Right atrium auricular region (tissue), 2 donors: ENCODE measurements around the gene TINAG. TPM values are rescaled to one million over a fixed set of nuclear protein-coding genes. Genes with fewer than 3 reads are reported as not detected.

Experiments
- DNase-seq: peaks from one replicate; pipeline ENCODE4 v3.0.0-alpha.2; 2019; ENCODE audit warnings: low spot score
- H3K27ac ChIP-seq, 2 donors: fragments of 200-600 bp; sonication (generic); 1 replicate in 1 of 2; 2 replicates in 1 of 2; pipeline ENCODE4 v1.5.1; 2016 to 2019
- H3K27me3 ChIP-seq, 2 donors: fragments of 200-600 bp; sonication (generic); one replicate each; pipeline versions ENCODE4 v1.5.1 to v1.6.0; 2017 to 2019
- H3K36me3 ChIP-seq: fragments of 200-600 bp; sonication (generic); one replicate; pipeline ENCODE4 v1.5.1; 2016
- H3K4me1 ChIP-seq, 2 donors: fragments of 200-600 bp; sonication (generic); one replicate each; pipeline versions ENCODE4 v1.5.1 to v1.6.0; 2017 to 2019
- H3K4me3 ChIP-seq, 2 donors: fragments of 200-600 bp; sonication (generic); 1 replicate in 1 of 2; 2 replicates in 1 of 2; pipeline ENCODE4 v1.5.1; 2017 to 2019; ENCODE audit warnings: mild to moderate bottlenecking in 1 of 2, moderate library complexity in 1 of 2
- H3K9me3 ChIP-seq, 2 donors: fragments of 200-600 bp; sonication (generic); one replicate each; pipeline ENCODE4 v1.5.1; 2019
- total RNA-seq, 2 donors: library from RNA; depleted of rRNA; stranded (reverse); fragments of >200 nt; gene quantifications; one replicate each; pipeline ENCODE4 v1.1.0, GENCODE V29; 2016
- TF ChIP-seq, protein P1 (sequence below), 2 donors: fragments of 200-600 bp; sonication (generic); IDR thresholded peaks; one replicate each; pipeline ENCODE4 v1.5.1; 2019; ENCODE audit warnings: antibody characterized with exemption in 2 of 2

Gene TINAG
- total RNA-seq, 2 donors from 2014 or later = 0.51 TPM; not detected in 1

DNA sequence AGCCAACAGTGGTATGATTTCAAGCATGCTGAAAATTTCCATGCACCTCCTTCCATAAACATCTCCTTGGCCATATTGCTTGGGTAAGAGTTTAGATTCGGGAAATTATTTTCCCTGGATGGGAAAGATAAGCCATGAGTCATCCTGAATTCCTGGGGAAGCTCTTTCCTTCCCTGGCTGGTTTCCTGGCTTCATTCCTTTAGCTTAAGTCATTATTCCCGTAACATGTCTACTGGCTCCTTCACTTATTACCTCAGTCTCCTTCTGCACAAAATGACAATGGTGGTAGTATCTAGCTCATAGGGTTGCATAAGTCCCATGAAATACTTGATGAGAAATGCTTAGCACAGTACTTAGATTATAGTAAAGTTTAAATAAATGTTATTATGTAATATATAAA, 27.6 kb downstream of the TINAG start:
- DNase-seq = no peak
- TF ChIP-seq, protein P1, sequence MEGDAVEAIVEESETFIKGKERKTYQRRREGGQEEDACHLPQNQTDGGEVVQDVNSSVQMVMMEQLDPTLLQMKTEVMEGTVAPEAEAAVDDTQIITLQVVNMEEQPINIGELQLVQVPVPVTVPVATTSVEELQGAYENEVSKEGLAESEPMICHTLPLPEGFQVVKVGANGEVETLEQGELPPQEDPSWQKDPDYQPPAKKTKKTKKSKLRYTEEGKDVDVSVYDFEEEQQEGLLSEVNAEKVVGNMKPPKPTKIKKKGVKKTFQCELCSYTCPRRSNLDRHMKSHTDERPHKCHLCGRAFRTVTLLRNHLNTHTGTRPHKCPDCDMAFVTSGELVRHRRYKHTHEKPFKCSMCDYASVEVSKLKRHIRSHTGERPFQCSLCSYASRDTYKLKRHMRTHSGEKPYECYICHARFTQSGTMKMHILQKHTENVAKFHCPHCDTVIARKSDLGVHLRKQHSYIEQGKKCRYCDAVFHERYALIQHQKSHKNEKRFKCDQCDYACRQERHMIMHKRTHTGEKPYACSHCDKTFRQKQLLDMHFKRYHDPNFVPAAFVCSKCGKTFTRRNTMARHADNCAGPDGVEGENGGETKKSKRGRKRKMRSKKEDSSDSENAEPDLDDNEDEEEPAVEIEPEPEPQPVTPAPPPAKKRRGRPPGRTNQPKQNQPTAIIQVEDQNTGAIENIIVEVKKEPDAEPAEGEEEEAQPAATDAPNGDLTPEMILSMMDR (IDR thresholded peaks at IDR 0.05) = no peak
- Histone ChIP-seq H3K4me3 (no peak overlapping the region), H3K4me1 (no peaks in the 10 kb centered on the region), H3K9me3 (peaks cover 0 to 8% of the 10 kb centered on the region in 2 donors), H3K36me3 (no peaks in the 10 kb centered on the region), H3K27ac (no peak overlapping the region), H3K27me3 (no peaks in the 10 kb centered on the region)

DNA sequence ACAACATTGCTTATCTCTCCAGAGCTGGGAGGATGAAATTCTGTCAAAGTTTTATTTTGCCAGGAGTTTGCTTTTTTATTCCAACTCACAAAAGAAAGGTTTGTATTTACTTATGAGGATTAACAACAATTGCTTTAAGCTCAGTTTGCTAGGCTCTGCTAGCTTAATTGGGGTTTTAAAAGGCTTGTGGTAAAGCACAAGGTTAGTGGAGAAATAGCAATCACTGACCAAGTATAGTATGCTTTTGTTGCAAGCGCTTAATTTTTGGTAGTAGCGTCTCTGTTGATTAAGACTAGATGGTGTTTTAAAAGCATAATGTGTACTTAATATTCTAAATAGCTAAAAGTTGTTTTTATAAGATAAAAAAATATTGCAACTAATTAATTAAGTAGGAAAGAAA, 45.7 kb downstream of the TINAG start:
- Histone ChIP-seq H3K9me3 (no peaks in the 10 kb centered on the region), H3K4me3 (no peak overlapping the region), H3K27me3 (no peaks in the 10 kb centered on the region), H3K27ac (no peak overlapping the region), H3K36me3 (no peaks in the 10 kb centered on the region), H3K4me1 (no peaks in the 10 kb centered on the region)
- TF ChIP-seq, protein P1 (IDR thresholded peaks at IDR 0.05) = no peak
- no peak for DNase-seq

DNA sequence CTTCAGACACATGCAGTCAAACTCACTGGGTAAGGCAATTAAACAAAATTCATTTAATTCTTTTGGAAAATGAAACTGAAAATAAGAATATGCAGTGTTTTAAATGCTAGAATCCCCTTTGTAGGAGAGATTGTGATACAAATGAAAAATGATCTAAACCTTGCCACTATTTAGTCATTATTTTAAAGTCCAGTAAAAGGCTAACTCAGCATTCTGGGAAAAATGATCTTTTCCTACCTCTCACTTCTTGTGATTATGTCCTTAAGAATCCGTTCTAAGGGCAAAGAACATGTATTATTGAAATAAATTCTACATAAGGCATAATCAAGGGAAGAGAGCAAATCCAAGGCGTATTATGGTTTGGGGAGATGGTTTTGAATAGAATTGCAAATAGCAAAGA, 46.4 kb downstream of the TINAG start:
- H3K9me3 ChIP-seq = no peaks in the 10 kb centered on the region
- TF ChIP-seq, protein P1 (IDR thresholded peaks at IDR 0.05) = no peak
- no peak for DNase-seq
- no peaks in the 10 kb centered on the region for H3K36me3 ChIP-seq
- H3K4me1 ChIP-seq = no peaks in the 10 kb centered on the region
- H3K4me3 ChIP-seq = no peak overlapping the region
- H3K27me3 ChIP-seq = no peaks in the 10 kb centered on the region
- H3K27ac ChIP-seq = no peak overlapping the region

DNA sequence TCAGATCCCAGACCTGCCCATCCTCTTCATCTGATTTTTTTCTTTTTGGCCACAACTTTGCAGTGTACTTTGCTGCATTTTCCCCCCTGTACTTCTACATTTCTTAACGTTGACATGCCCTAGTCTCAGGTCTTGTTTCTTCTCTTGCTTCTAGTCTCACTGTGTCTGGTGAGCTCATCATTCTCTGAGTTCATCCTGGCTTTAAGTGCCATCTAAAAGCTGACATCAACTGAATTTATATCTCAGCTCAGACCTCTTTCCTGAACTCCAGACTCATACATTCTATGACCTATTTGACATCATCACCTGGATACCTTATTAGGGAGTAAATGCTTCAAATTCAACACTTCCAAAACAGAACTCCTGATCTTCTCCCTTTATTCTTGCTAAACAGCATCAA, 48.9 kb downstream of the TINAG start:
- H3K9me3 ChIP-seq = no peaks in the 10 kb centered on the region
- no peak for DNase-seq
- H3K4me3 ChIP-seq = no peak overlapping the region
- H3K27me3 ChIP-seq = no peaks in the 10 kb centered on the region
- H3K4me1 ChIP-seq = no peaks in the 10 kb centered on the region
- no peaks in the 10 kb centered on the region for H3K36me3 ChIP-seq
- H3K27ac ChIP-seq = no peak overlapping the region
- TF ChIP-seq, protein P1 (IDR thresholded peaks at IDR 0.05) = no peak

DNA sequence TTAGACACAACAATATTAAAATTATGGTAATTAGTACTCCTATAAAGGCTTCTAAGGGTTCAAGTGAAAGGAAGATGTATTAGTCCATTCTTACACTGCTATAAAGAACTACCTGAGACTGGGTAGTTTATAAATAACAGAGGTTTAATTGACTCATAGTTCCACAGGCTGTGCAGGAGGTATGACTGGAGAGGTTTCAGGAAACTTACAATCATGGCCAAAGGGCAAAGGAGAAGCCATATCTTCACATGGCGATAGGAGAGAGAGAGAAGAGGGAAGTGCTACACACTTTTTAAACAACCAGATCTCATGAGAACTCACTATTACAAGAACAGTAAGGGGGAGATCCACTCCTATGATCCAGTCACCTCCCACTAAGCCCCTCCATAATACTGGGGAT, 52.9 kb downstream of the TINAG start:
- no peaks in the 10 kb centered on the region for H3K36me3 ChIP-seq
- no peaks in the 10 kb centered on the region for H3K4me1 ChIP-seq
- H3K27ac ChIP-seq = no peak overlapping the region
- no peaks in the 10 kb centered on the region for H3K9me3 ChIP-seq
- H3K27me3 ChIP-seq = no peaks in the 10 kb centered on the region
- H3K4me3 ChIP-seq = no peak overlapping the region
- TF ChIP-seq, protein P1 (IDR thresholded peaks at IDR 0.05) = no peak
- DNase-seq = no peak

DNA sequence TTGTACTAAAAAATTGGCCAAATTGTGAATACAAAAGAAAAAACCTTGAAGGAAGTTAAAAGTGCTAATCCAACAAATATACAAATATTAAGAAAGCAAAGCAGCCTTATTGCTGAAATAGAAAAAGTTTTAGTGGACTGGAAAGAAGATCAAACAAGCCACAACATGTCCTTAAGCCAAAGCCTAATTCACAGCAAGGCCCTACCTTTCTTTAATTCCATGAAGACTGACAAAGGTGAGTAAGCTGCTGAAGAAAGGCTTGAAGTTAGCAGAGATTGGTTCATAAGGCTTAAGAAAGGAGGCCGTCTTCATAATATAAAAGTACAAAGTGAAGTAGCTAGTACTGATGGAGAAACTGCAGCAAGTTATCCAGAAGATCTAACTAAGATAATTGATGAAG, 53.5 kb downstream of the TINAG start:
- no peaks in the 10 kb centered on the region for H3K4me1 ChIP-seq
- no peak overlapping the region for H3K27ac ChIP-seq
- no peaks in the 10 kb centered on the region for H3K9me3 ChIP-seq
- no peaks in the 10 kb centered on the region for H3K36me3 ChIP-seq
- no peaks in the 10 kb centered on the region for H3K27me3 ChIP-seq
- H3K4me3 ChIP-seq = no peak overlapping the region
- TF ChIP-seq, protein P1 (IDR thresholded peaks at IDR 0.05) = no peak
- DNase-seq = no peak
